Ishikawa (cell line): ENCODE results near the gene KRTAP16-1.

ENCODE experiments used
- CEBPB ChIP-seq: IDR thresholded peaks from 2 replicates; pipeline ENCODE4 v1.6.1; 2012
- CREB1 ChIP-seq: IDR thresholded peaks from 2 replicates; pipeline ENCODE4 v1.6.1; 2012; ENCODE audit warnings: low read depth
- EGR1 ChIP-seq: IDR thresholded peaks from 2 replicates; pipeline ENCODE4 v1.6.1; 2012
- EP300 ChIP-seq: IDR thresholded peaks from 2 replicates; pipeline ENCODE4 v1.6.1; 2012; ENCODE audit warnings: borderline replicate concordance
- FOXM1 ChIP-seq: IDR thresholded peaks from 2 replicates; pipeline ENCODE4 v1.6.1; 2012; ENCODE audit warnings: low read depth, borderline replicate concordance
- MAX ChIP-seq: IDR thresholded peaks from 2 replicates; pipeline ENCODE4 v1.6.1; 2012
- NFIC ChIP-seq: IDR thresholded peaks from 2 replicates; pipeline ENCODE4 v1.6.1; 2012
- RAD21 ChIP-seq: IDR thresholded peaks from 2 replicates; pipeline ENCODE4 v1.6.1; 2012; ENCODE audit warnings: low read depth
- REST ChIP-seq: IDR thresholded peaks from 2 replicates; pipeline ENCODE4 v1.6.1; 2012; ENCODE audit warnings: low read depth, mild to moderate bottlenecking
- TAF1 ChIP-seq: IDR thresholded peaks from 2 replicates; pipeline ENCODE4 v1.6.1; 2012; ENCODE audit warnings: low read depth, mild to moderate bottlenecking
- TCF12 ChIP-seq: IDR thresholded peaks from 2 replicates; pipeline ENCODE4 v1.6.1; 2012; ENCODE audit warnings: low read depth
- TEAD4 ChIP-seq: IDR thresholded peaks from 2 replicates; pipeline ENCODE4 v1.6.1; 2012
- USF1 ChIP-seq: IDR thresholded peaks from 2 replicates; pipeline ENCODE4 v1.6.1; 2012
- YY1 ChIP-seq: IDR thresholded peaks from 2 replicates; pipeline ENCODE4 v1.6.1; 2012; ENCODE audit warnings: low read depth
- ZBTB7A ChIP-seq: IDR thresholded peaks from 2 replicates; pipeline ENCODE4 v1.6.1; 2012; ENCODE audit warnings: low read depth

KRTAP16-1 gene

GRCh38 chr17:41329279-41329948 lies 20.3 kb upstream of the KRTAP16-1 start:
- TF ChIP-seq REST (no peak), CREB1 (no peak), RAD21 (peak; percentile 85)

- TF ChIP-seq REST, result no peak
- TF ChIP-seq CEBPB, result no peak
- no peak for TF ChIP-seq USF1
- no peak for TF ChIP-seq EP300
- TF ChIP-seq FOXM1, result no peak
- TF ChIP-seq YY1, result no peak
- TF ChIP-seq RAD21, result no peak
- no peak for TF ChIP-seq ZBTB7A
- TF ChIP-seq NFIC, result no peak
- no peak for TF ChIP-seq TAF1
- TF ChIP-seq TCF12, result no peak
- TF ChIP-seq TEAD4, result no peak
- no peak for TF ChIP-seq EGR1
- no peak for TF ChIP-seq MAX
- no peak for TF ChIP-seq CREB1
These were observed 19.1 kb upstream of the KRTAP16-1 start for GRCh38 chr17:41328207-41328606.

GRCh38 chr17:41327411-41328120 lies 18.5 kb upstream of the KRTAP16-1 start:
- no peak for TF ChIP-seq NFIC
- TF ChIP-seq FOXM1, result no peak
- no peak for TF ChIP-seq REST
- TF ChIP-seq YY1, result no peak

- TF ChIP-seq TEAD4 (no peak), RAD21 (no peak), EP300 (no peak), MAX (no peak), REST (no peak), NFIC (no peak), USF1 (no peak), CEBPB (no peak), FOXM1 (no peak), TCF12 (no peak), EGR1 (no peak), YY1 (no peak), CREB1 (no peak), ZBTB7A (no peak)
These were observed 17.4 kb upstream of the KRTAP16-1 start for GRCh38 chr17:41326173-41327145.
